ENCODE results near the gene BCAS3. TPM values are rescaled to one million over a fixed set of nuclear protein-coding genes. Genes with fewer than 3 reads are reported as not detected.

The BCAS3 gene
- polyA plus RNA-seq, 1 donor from 2014 or later = 21.6 TPM

- Histone ChIP-seq H3K9ac (ENCODE audit: low read length) (no peak overlapping the region), H3K9me3 (ENCODE audit: low read length) (no peaks in the 10 kb centered on the region)
These were observed 35.0 kb downstream of the BCAS3 start for GRCh38 chr17:60712675-60713074.

DNA sequence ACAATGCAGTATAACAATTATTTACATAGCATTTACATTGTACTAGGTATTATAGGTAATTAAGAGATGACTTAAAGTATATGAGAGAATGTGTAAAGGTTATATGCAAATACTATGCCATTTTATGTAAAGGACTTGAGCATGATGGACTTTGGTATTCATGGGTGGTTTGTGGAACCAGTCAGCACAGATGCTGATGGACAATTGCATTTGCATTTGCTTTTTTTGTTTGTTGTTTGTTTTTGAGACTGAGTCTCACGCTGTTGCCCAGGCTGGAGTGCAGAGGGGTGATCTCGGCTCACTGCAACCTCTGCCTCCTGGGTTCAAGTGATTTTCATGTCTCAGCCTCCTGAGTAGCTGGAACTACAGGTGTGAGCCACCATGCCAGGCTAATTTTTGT is 36.0 kb downstream of the BCAS3 start:
- no peaks in the 10 kb centered on the region for H3F3A ChIP-seq (ENCODE audit: insufficient read depth, low read length, poor library complexity, severe bottlenecking)
- TF ChIP-seq TAF1 (IDR thresholded peaks at IDR 0.05; ENCODE audit: low read depth) (no peak), MXI1 (conservative IDR thresholded peaks at IDR 0.05; ENCODE audit: poor library complexity, severe bottlenecking) (no peak), REST (IDR thresholded peaks at IDR 0.05; ENCODE audit: borderline replicate concordance) (no peak), SMC3 (conservative IDR thresholded peaks at IDR 0.05; ENCODE audit: poor library complexity) (no peak), EZH2 (IDR thresholded peaks at IDR 0.05; ENCODE audit: borderline replicate concordance, insufficient read depth, low read length, poor library complexity, severe bottlenecking) (no peak), POLR2AphosphoS5 (IDR thresholded peaks at IDR 0.05) (no peak), RAD21 (conservative IDR thresholded peaks at IDR 0.05) (no peak), EP300 (conservative IDR thresholded peaks at IDR 0.05; ENCODE audit: poor library complexity, severe bottlenecking) (no peak)

More at GRCh38 chr17:60712675-60713074, 35.0 kb downstream of the BCAS3 start:
- Histone ChIP-seq H3F3A (ENCODE audit: insufficient read depth, low read length, poor library complexity, severe bottlenecking) (no peaks in the 10 kb centered on the region), H4K20me1 (ENCODE audit: insufficient read depth) (no peaks in the 10 kb centered on the region), H2AFZ (ENCODE audit: low read depth, low read length) (no peak overlapping the region), H3K4me2 (ENCODE audit: low read length) (no peak overlapping the region), H3K79me2 (replicated peaks; ENCODE audit: insufficient read depth, low read length) (no peaks in the 10 kb centered on the region), H3K27me3 (ENCODE audit: insufficient read depth, low read depth, low read length) (no peaks in the 10 kb centered on the region), H3K4me3 (ENCODE audit: low read length) (no peak overlapping the region), H3K27ac (ENCODE audit: low read length) (no peak overlapping the region), H3K9me2 (ENCODE audit: insufficient read depth, low read length) (no peaks in the 10 kb centered on the region), H3K36me3 (ENCODE audit: insufficient read depth, low read length) (no peaks in the 10 kb centered on the region)
- TF ChIP-seq, protein P1, sequence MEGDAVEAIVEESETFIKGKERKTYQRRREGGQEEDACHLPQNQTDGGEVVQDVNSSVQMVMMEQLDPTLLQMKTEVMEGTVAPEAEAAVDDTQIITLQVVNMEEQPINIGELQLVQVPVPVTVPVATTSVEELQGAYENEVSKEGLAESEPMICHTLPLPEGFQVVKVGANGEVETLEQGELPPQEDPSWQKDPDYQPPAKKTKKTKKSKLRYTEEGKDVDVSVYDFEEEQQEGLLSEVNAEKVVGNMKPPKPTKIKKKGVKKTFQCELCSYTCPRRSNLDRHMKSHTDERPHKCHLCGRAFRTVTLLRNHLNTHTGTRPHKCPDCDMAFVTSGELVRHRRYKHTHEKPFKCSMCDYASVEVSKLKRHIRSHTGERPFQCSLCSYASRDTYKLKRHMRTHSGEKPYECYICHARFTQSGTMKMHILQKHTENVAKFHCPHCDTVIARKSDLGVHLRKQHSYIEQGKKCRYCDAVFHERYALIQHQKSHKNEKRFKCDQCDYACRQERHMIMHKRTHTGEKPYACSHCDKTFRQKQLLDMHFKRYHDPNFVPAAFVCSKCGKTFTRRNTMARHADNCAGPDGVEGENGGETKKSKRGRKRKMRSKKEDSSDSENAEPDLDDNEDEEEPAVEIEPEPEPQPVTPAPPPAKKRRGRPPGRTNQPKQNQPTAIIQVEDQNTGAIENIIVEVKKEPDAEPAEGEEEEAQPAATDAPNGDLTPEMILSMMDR (IDR thresholded peaks at IDR 0.05; ENCODE audit: poor library complexity, severe bottlenecking) = no peak
- TF ChIP-seq MXI1 (conservative IDR thresholded peaks at IDR 0.05; ENCODE audit: poor library complexity, severe bottlenecking) = no peak
- no peak for TF ChIP-seq REST (IDR thresholded peaks at IDR 0.05; ENCODE audit: borderline replicate concordance)
- no peak for TF ChIP-seq TAF1 (IDR thresholded peaks at IDR 0.05; ENCODE audit: low read depth)
- no peak for TF ChIP-seq POLR2AphosphoS5 (IDR thresholded peaks at IDR 0.05)
- TF ChIP-seq EZH2 (IDR thresholded peaks at IDR 0.05; ENCODE audit: borderline replicate concordance, insufficient read depth, low read length, poor library complexity, severe bottlenecking) = no peak
- TF ChIP-seq RAD21 (conservative IDR thresholded peaks at IDR 0.05) = no peak
- TF ChIP-seq EP300 (conservative IDR thresholded peaks at IDR 0.05; ENCODE audit: poor library complexity, severe bottlenecking) = no peak
- no peak for TF ChIP-seq SMC3 (conservative IDR thresholded peaks at IDR 0.05; ENCODE audit: poor library complexity)

More for the DNA sequence above, 36.0 kb downstream of the BCAS3 start:
- H3K9me3 ChIP-seq (ENCODE audit: low read length) = no peaks in the 10 kb centered on the region
- no peaks in the 10 kb centered on the region for H3K36me3 ChIP-seq (ENCODE audit: insufficient read depth, low read length)
- H3K27ac ChIP-seq (ENCODE audit: low read length) = no peak overlapping the region
- H3K79me2 ChIP-seq (replicated peaks; ENCODE audit: insufficient read depth, low read length) = no peaks in the 10 kb centered on the region
- no peaks in the 10 kb centered on the region for H4K20me1 ChIP-seq (ENCODE audit: insufficient read depth)
- H3K27me3 ChIP-seq (ENCODE audit: insufficient read depth, low read depth, low read length) = no peaks in the 10 kb centered on the region
- no peak overlapping the region for H2AFZ ChIP-seq (ENCODE audit: low read depth, low read length)
- H3K9ac ChIP-seq (ENCODE audit: low read length) = no peak overlapping the region
- no peaks in the 10 kb centered on the region for H3K9me2 ChIP-seq (ENCODE audit: insufficient read depth, low read length)
- H3K4me2 ChIP-seq (ENCODE audit: low read length) = no peak overlapping the region
- H3K4me3 ChIP-seq (ENCODE audit: low read length) = no peak overlapping the region
